Measurements from ENCODE around the gene TFEB. TPM values are rescaled to one million over a fixed set of nuclear protein-coding genes. Genes with fewer than 3 reads are reported as not detected.

TFEB gene
- total RNA-seq, 3 donors from 2014 or later (not counting 1 experiment from before 2014, with no cell fraction given) = 56.0 to 66.7 (median 66.2) TPM

- Histone ChIP-seq H3K4me1 (ENCODE audit: control insufficient read depth, insufficient read depth, low read length) (peaks cover 71% of the 10 kb centered on the region), H3K9me3 (ENCODE audit: control insufficient read depth, insufficient read depth, low read length) (no peaks in the 10 kb centered on the region), H3K27ac (ENCODE audit: low read length) (peak overlapping the region; percentile 31), H3K27me3 (ENCODE audit: control insufficient read depth, insufficient read depth, low read length) (no peaks in the 10 kb centered on the region), H3K4me3 (ENCODE audit: low read length) (no peak overlapping the region), H3K36me3 (ENCODE audit: control insufficient read depth, insufficient read depth, low read length) (peaks cover 4% of the 10 kb centered on the region)
- H3K36me3 Mint-ChIP-seq = no peaks in the 10 kb centered on the region
- DNase-seq (no peak), ATAC-seq (no peak)
- no peak for TF ChIP-seq CTCF (IDR thresholded peaks at IDR 0.05)
- H3K9me3 Mint-ChIP-seq = no peaks in the 10 kb centered on the region
- no peaks in the 10 kb centered on the region for H3K27me3 Mint-ChIP-seq (ENCODE audit: low read depth in 2 of 2)
- intact Hi-C loops (cut with micrococcal nuclease) = no loop called here
- 84% methylated on average over 10 of the region's 11 CpGs for WGBS (ENCODE audit: insufficient coverage)
- peaks cover 45 to 68% of the 10 kb centered on the region in 2 donors for H3K4me1 Mint-ChIP-seq
- H3K4me3 Mint-ChIP-seq = peak overlapping the region; percentile 21
- H3K27ac Mint-ChIP-seq = peak overlapping the region; percentile 65 to 87
Measured at GRCh38 chr6:41716516-41717391, 18.7 kb downstream of the TFEB start.

GRCh38 chr6:41715795-41716515, 19.5 kb downstream of the TFEB start:
- H3K27me3 Mint-ChIP-seq (ENCODE audit: low read depth in 2 of 2) = no peaks in the 10 kb centered on the region
- intact Hi-C loops (cut with micrococcal nuclease) = no loop called here
- Histone ChIP-seq H3K4me1 (ENCODE audit: control insufficient read depth, insufficient read depth, low read length) (peaks cover 67% of the 10 kb centered on the region), H3K36me3 (ENCODE audit: control insufficient read depth, insufficient read depth, low read length) (peaks cover 4% of the 10 kb centered on the region), H3K27ac (ENCODE audit: low read length) (peak overlapping the region; percentile 25), H3K27me3 (ENCODE audit: control insufficient read depth, insufficient read depth, low read length) (no peaks in the 10 kb centered on the region), H3K4me3 (ENCODE audit: low read length) (no peak overlapping the region), H3K9me3 (ENCODE audit: control insufficient read depth, insufficient read depth, low read length) (no peaks in the 10 kb centered on the region)
- peak overlapping the region; percentile 65 to 87 for H3K27ac Mint-ChIP-seq
- H3K4me1 Mint-ChIP-seq = peaks cover 38 to 68% of the 10 kb centered on the region in 2 donors
- DNase-seq (no peak), ATAC-seq (peak; percentile 69 to 83 (median 76))
- 32% methylated on average over 4 of the region's 5 CpGs for WGBS (ENCODE audit: insufficient coverage)
- H3K36me3 Mint-ChIP-seq = no peaks in the 10 kb centered on the region
- no peaks in the 10 kb centered on the region for H3K9me3 Mint-ChIP-seq
- H3K4me3 Mint-ChIP-seq = peak overlapping the region; percentile 25
- no peak for TF ChIP-seq CTCF (IDR thresholded peaks at IDR 0.05)

DNA sequence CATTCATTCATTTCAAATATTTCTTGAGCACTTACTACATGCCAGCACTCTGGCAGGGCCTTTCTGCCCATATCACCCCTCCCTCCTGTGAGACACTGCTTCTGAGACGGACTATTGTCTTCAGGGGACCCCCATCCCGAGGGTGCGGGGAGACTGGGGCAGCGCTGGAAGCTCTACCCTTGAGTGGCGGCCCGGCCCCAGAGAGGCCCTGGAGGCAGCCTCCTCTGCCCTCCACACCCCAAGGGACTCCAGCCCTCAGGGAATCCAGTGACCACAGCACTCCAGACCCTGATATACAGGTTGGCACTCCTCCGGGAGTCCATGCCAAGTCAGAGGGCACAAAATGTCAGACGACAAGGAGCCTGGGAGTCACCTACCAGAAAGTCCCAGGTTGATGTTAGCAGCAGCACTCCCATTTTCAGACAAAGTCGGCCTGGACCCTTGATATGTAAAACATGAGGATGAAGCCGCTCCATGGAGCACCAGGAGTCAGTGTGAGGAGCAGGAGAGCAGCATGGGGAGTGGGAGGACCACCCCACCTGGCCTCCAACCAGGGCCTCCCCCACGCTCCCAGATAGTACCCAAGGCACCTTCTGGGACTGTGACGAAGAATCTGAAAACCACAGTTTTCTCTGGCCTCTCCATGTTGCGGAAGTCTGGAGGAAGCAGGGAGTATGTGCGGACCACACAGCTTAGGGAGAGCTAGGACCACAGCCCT, 20.7 kb downstream of the TFEB start:
- Mint-ChIP-seq H3K36me3 (no peaks in the 10 kb centered on the region), H3K4me1 (peaks cover 41 to 66% of the 10 kb centered on the region in 2 donors), H3K27ac (peak overlapping the region in 1 of 2 donors; percentile 44), H3K4me3 (no peak overlapping the region), H3K9me3 (no peaks in the 10 kb centered on the region), H3K27me3 (ENCODE audit: low read depth in 2 of 2) (no peaks in the 10 kb centered on the region)
- DNase-seq (no peak), ATAC-seq (no peak)
- H3K4me1 ChIP-seq (ENCODE audit: control insufficient read depth, insufficient read depth, low read length) = peaks cover 59% of the 10 kb centered on the region
- peaks cover 3% of the 10 kb centered on the region for H3K36me3 ChIP-seq (ENCODE audit: control insufficient read depth, insufficient read depth, low read length)
- no peaks in the 10 kb centered on the region for H3K9me3 ChIP-seq (ENCODE audit: control insufficient read depth, insufficient read depth, low read length)
- H3K27me3 ChIP-seq (ENCODE audit: control insufficient read depth, insufficient read depth, low read length) = no peaks in the 10 kb centered on the region
- no peak for TF ChIP-seq CTCF (IDR thresholded peaks at IDR 0.05)
- 95% methylated on average over 14 of the region's 14 CpGs for WGBS (ENCODE audit: insufficient coverage)
- H3K4me3 ChIP-seq (ENCODE audit: low read length) = no peak overlapping the region
- intact Hi-C loops (cut with micrococcal nuclease) = no loop called here
- no peak overlapping the region for H3K27ac ChIP-seq (ENCODE audit: low read length)

Data from natural killer cell (primary cell).